ENCODE measurements around the gene SRGAP1.
"Not testable (repeated sequence)": the region's sequence is repeated elsewhere in the genome, so short reads cannot be mapped to it uniquely, and the experiment has no call there.

Gene SRGAP1

GRCh38 chr12:64103825-64104740 lies 259.6 kb downstream of the SRGAP1 start:
- no peaks in the 10 kb centered on the region for H3K4me1 Mint-ChIP-seq
- no peaks in the 10 kb centered on the region for H3K36me3 Mint-ChIP-seq
- ATAC-seq (replicated peaks) = no peak
- no peak overlapping the region for H3K4me3 Mint-ChIP-seq
- no peak overlapping the region for H3K27ac Mint-ChIP-seq
- DNase-seq = no peak
- H3K27me3 Mint-ChIP-seq = peaks cover under 1 to 6% of the 10 kb centered on the region in 2 donors
- H3K9me3 Mint-ChIP-seq = no peaks in the 10 kb centered on the region

GRCh38 chr12:64105026-64105425 lies 260.5 kb downstream of the SRGAP1 start:
- H3K4me3 Mint-ChIP-seq = no peak overlapping the region
- no peaks in the 10 kb centered on the region for H3K4me1 Mint-ChIP-seq
- ATAC-seq (replicated peaks) (no peak), DNase-seq (no peak)
- H3K9me3 Mint-ChIP-seq = no peaks in the 10 kb centered on the region
- peaks cover 0 to 6% of the 10 kb centered on the region in 2 donors for H3K27me3 Mint-ChIP-seq
- no peak overlapping the region for H3K27ac Mint-ChIP-seq
- H3K36me3 Mint-ChIP-seq = no peaks in the 10 kb centered on the region

- no peaks in the 10 kb centered on the region for H3K4me1 Mint-ChIP-seq
- H3K36me3 Mint-ChIP-seq = no peaks in the 10 kb centered on the region
- no peak overlapping the region for H3K27ac Mint-ChIP-seq
- H3K27me3 Mint-ChIP-seq = peaks cover 0 to 10% of the 10 kb centered on the region in 2 donors
- peaks cover 0 to 3% of the 10 kb centered on the region in 2 donors for H3K9me3 Mint-ChIP-seq
- DNase-seq (no peak), ATAC-seq (replicated peaks) (no peak)
- no peak overlapping the region for H3K4me3 Mint-ChIP-seq
These were observed 263.3 kb downstream of the SRGAP1 start for GRCh38 chr12:64107776-64108175.

GRCh38 chr12:64109706-64110105 lies 265.2 kb downstream of the SRGAP1 start:
- H3K9me3 Mint-ChIP-seq = peaks cover 0 to 4% of the 10 kb centered on the region in 2 donors
- peaks cover 0 to 11% of the 10 kb centered on the region in 2 donors for H3K27me3 Mint-ChIP-seq
- DNase-seq (no peak), ATAC-seq (replicated peaks) (no peak)
- H3K27ac Mint-ChIP-seq = no peak overlapping the region
- no peaks in the 10 kb centered on the region for H3K36me3 Mint-ChIP-seq
- no peak overlapping the region for H3K4me3 Mint-ChIP-seq
- H3K4me1 Mint-ChIP-seq = no peaks in the 10 kb centered on the region

- DNase-seq = no peak
- H3K4me3 Mint-ChIP-seq = no peak overlapping the region
- H3K4me1 Mint-ChIP-seq = no peaks in the 10 kb centered on the region
- no peak overlapping the region for H3K27ac Mint-ChIP-seq
- H3K27me3 Mint-ChIP-seq = peaks cover 0 to 11% of the 10 kb centered on the region in 2 donors
- no peaks in the 10 kb centered on the region for H3K36me3 Mint-ChIP-seq
- H3K9me3 Mint-ChIP-seq = peaks cover 0 to 4% of the 10 kb centered on the region in 2 donors
- ATAC-seq (replicated peaks) = no peak
These were observed 266.4 kb downstream of the SRGAP1 start for GRCh38 chr12:64110864-64111263.

GRCh38 chr12:64116969-64117368 lies 272.5 kb downstream of the SRGAP1 start:
- Mint-ChIP-seq H3K27me3 (peaks cover 7 to 9% of the 10 kb centered on the region in 2 donors), H3K36me3 (no peaks in the 10 kb centered on the region), H3K9me3 (peaks cover 0 to 4% of the 10 kb centered on the region in 2 donors), H3K4me1 (no peaks in the 10 kb centered on the region), H3K27ac (no peak overlapping the region), H3K4me3 (no peak overlapping the region)
- DNase-seq = no peak
- ATAC-seq (replicated peaks) = no peak

- DNase-seq = no peak
- Mint-ChIP-seq H3K36me3 (no peaks in the 10 kb centered on the region), H3K27me3 (peaks cover 5 to 8% of the 10 kb centered on the region in 2 donors), H3K4me3 (no peak overlapping the region), H3K27ac (no peak overlapping the region), H3K4me1 (no peaks in the 10 kb centered on the region), H3K9me3 (no peaks in the 10 kb centered on the region)
- ATAC-seq (replicated peaks) = no peak
These were observed 276.1 kb downstream of the SRGAP1 start for GRCh38 chr12:64120568-64120967.

- H3K4me1 Mint-ChIP-seq, H3K9me3 Mint-ChIP-seq, H3K36me3 Mint-ChIP-seq: not testable (repeated sequence)
These were observed 276.6 kb downstream of the SRGAP1 start for GRCh38 chr12:64121086-64121485.

GRCh38 chr12:64122154-64122553 lies 277.7 kb downstream of the SRGAP1 start:
- Mint-ChIP-seq H3K36me3 (no peaks in the 10 kb centered on the region), H3K9me3 (no peaks in the 10 kb centered on the region), H3K27ac (no peak overlapping the region), H3K4me3 (no peak overlapping the region), H3K4me1 (no peaks in the 10 kb centered on the region), H3K27me3 (peaks cover 5 to 8% of the 10 kb centered on the region in 2 donors)
- no peak for DNase-seq
- no peak for ATAC-seq (replicated peaks)

More at GRCh38 chr12:64121086-64121485, 276.6 kb downstream of the SRGAP1 start:
- not testable (repeated sequence) for H3K4me3 Mint-ChIP-seq; DNase-seq; H3K27ac Mint-ChIP-seq; H3K27me3 Mint-ChIP-seq; ATAC-seq (replicated peaks)

GRCh38 chr12:64122995-64123394 lies 278.5 kb downstream of the SRGAP1 start:
- no peaks in the 10 kb centered on the region for H3K36me3 Mint-ChIP-seq
- no peaks in the 10 kb centered on the region for H3K9me3 Mint-ChIP-seq
- peaks cover 5 to 8% of the 10 kb centered on the region in 2 donors for H3K27me3 Mint-ChIP-seq
- ATAC-seq (replicated peaks) = no peak
- DNase-seq = no peak
- H3K4me1 Mint-ChIP-seq = no peaks in the 10 kb centered on the region
- H3K4me3 Mint-ChIP-seq = no peak overlapping the region
- no peak overlapping the region for H3K27ac Mint-ChIP-seq

GRCh38 chr12:64123448-64123847 lies 278.9 kb downstream of the SRGAP1 start:
- Mint-ChIP-seq H3K27me3 (peaks cover 5 to 8% of the 10 kb centered on the region in 2 donors), H3K27ac (no peak overlapping the region), H3K36me3 (no peaks in the 10 kb centered on the region), H3K4me3 (no peak overlapping the region), H3K9me3 (no peaks in the 10 kb centered on the region), H3K4me1 (no peaks in the 10 kb centered on the region)
- no peak for ATAC-seq (replicated peaks)
- no peak for DNase-seq

GRCh38 chr12:64124511-64125197 lies 280.2 kb downstream of the SRGAP1 start:
- no peak overlapping the region for H3K27ac Mint-ChIP-seq
- peaks cover 5 to 8% of the 10 kb centered on the region in 2 donors for H3K27me3 Mint-ChIP-seq
- DNase-seq (no peak), ATAC-seq (replicated peaks) (no peak)
- no peaks in the 10 kb centered on the region for H3K4me1 Mint-ChIP-seq
- no peaks in the 10 kb centered on the region for H3K36me3 Mint-ChIP-seq
- H3K4me3 Mint-ChIP-seq = no peak overlapping the region
- H3K9me3 Mint-ChIP-seq = no peaks in the 10 kb centered on the region

GRCh38 chr12:64125913-64126312 lies 281.4 kb downstream of the SRGAP1 start:
- no peaks in the 10 kb centered on the region for H3K4me1 Mint-ChIP-seq
- no peak for DNase-seq
- H3K27me3 Mint-ChIP-seq = peaks cover 8% of the 10 kb centered on the region in 2 donors
- ATAC-seq (replicated peaks) = no peak
- no peak overlapping the region for H3K27ac Mint-ChIP-seq
- H3K9me3 Mint-ChIP-seq = no peaks in the 10 kb centered on the region
- no peaks in the 10 kb centered on the region for H3K36me3 Mint-ChIP-seq
- H3K4me3 Mint-ChIP-seq = no peak overlapping the region

- Mint-ChIP-seq H3K9me3 (no peaks in the 10 kb centered on the region), H3K4me1 (no peaks in the 10 kb centered on the region), H3K27me3 (peaks cover 0 to 3% of the 10 kb centered on the region in 2 donors), H3K36me3 (no peaks in the 10 kb centered on the region), H3K27ac (no peak overlapping the region), H3K4me3 (no peak overlapping the region)
- DNase-seq = no peak
- ATAC-seq (replicated peaks) = no peak
These were observed 283.3 kb downstream of the SRGAP1 start for GRCh38 chr12:64127811-64128210.

- Mint-ChIP-seq H3K27ac (no peak overlapping the region), H3K9me3 (no peaks in the 10 kb centered on the region), H3K27me3 (peaks cover 0 to 3% of the 10 kb centered on the region in 2 donors), H3K4me3 (no peak overlapping the region), H3K36me3 (no peaks in the 10 kb centered on the region), H3K4me1 (no peaks in the 10 kb centered on the region)
- ATAC-seq (replicated peaks) (no peak), DNase-seq (no peak)
These were observed 283.9 kb downstream of the SRGAP1 start for GRCh38 chr12:64128366-64128765.
